GM18526 (cell line): ENCODE data around the gene ADAM33.

Source experiments
- POLR2A ChIP-seq: IDR thresholded peaks from 3 replicates; pipeline ENCODE4 v1.6.1; 2011; ENCODE audit not compliant: insufficient read length; ENCODE audit errors: extremely low read depth

The ADAM33 gene

GRCh38 chr20:3667434-3668037 lies 14.3 kb downstream of the ADAM33 start:
- no peak for TF ChIP-seq POLR2A

GRCh38 chr20:3663858-3664257 lies 18.0 kb downstream of the ADAM33 start:
- TF ChIP-seq POLR2A, result no peak

- no peak for TF ChIP-seq POLR2A
Measured at GRCh38 chr20:3663031-3663701, 18.6 kb downstream of the ADAM33 start, which contains the start of gene GFRA4. GFRA4 (minus strand) TSS chr20:3663399; CDS start chr20:3663399, 0 bp downstream.

- TF ChIP-seq POLR2A, result no peak
Measured at GRCh38 chr20:3661814-3662665, 19.8 kb downstream of the ADAM33 start.

GRCh38 chr20:3661060-3661813 lies 20.6 kb downstream of the ADAM33 start:
- no peak for TF ChIP-seq POLR2A

- TF ChIP-seq POLR2A, result no peak
Measured at GRCh38 chr20:3660262-3661059, 21.3 kb downstream of the ADAM33 start.

GRCh38 chr20:3659492-3660261 lies 22.1 kb downstream of the ADAM33 start:
- TF ChIP-seq POLR2A, result no peak

- TF ChIP-seq POLR2A, result no peak
Measured at GRCh38 chr20:3658716-3659491, 22.9 kb downstream of the ADAM33 start.

GRCh38 chr20:3658019-3658715 lies 23.6 kb downstream of the ADAM33 start:
- no peak for TF ChIP-seq POLR2A

- TF ChIP-seq POLR2A, result no peak
Measured at GRCh38 chr20:3655131-3655405, 26.7 kb downstream of the ADAM33 start.

GRCh38 chr20:3654326-3655130 lies 27.3 kb downstream of the ADAM33 start:
- no peak for TF ChIP-seq POLR2A

GRCh38 chr20:3653921-3654320 lies 27.9 kb downstream of the ADAM33 start:
- no peak for TF ChIP-seq POLR2A
